ENCODE data around the gene ARHGAP12. TPM values are rescaled to one million over a fixed set of nuclear protein-coding genes. Genes with fewer than 3 reads are reported as not detected.

The ARHGAP12 gene
- total and polyA plus RNA-seq, 2 experiments from 2014 or later = 20.1 to 43.3 TPM

DNA sequence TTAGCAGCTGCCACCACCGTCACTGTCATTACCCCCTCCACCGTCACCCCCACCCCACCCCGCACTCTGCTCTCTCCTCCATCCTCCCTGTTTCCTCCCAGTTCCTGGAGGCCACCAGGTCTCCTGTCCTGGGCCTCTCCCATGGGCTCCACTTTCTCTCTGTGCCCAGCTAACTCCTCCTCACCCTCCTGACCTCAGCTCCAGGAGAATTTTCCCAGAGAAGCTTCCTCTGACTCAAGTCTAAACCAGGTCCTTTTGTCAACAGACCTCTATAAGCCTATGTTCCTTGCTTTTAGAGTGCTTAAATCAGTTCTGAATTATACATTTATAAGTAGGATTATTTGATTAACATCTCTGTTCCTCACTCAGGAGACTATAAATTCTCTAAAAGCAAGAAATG is 150.0 kb downstream of the ARHGAP12 start:
- Histone ChIP-seq H3K9ac (no peak overlapping the region), H3F3A (ENCODE audit: insufficient read depth) (no peaks in the 10 kb centered on the region), H3K27me3 (replicated peaks; ENCODE audit: insufficient read depth) (no peaks in the 10 kb centered on the region), H3K9me2 (ENCODE audit: insufficient read depth) (no peaks in the 10 kb centered on the region), H3K36me3 (ENCODE audit: low read depth) (no peaks in the 10 kb centered on the region), H3K27ac (no peak overlapping the region), H3K4me1 (ENCODE audit: insufficient read depth) (0 out of 2 replicates have a peak, but pooled peaks cover 4% of the 10 kb centered on the region), H2AFZ (no peak overlapping the region), H3K4me3 (no peak overlapping the region), H3K79me2 (ENCODE audit: insufficient read depth) (no peaks in the 10 kb centered on the region), H3K4me2 (ENCODE audit: unreplicated experiment) (no peak overlapping the region), H3K9me3 (ENCODE audit: low read depth) (no peaks in the 10 kb centered on the region), H4K20me1 (ENCODE audit: insufficient read depth) (no peaks in the 10 kb centered on the region)
- DNase-seq = peak; percentile 36
- in situ Hi-C loops (cut with MboI) = no loop called here
- WGBS, 2 experiments (ENCODE audit: low coverage in 1 of 2, low lambda C conversion rate in 2 of 2, missing lambda C conversion rate in 2 of 2) = 98% methylated on average over 3 of the region's 3 CpGs; no CpG with 5 or more reads in 1 of the 2 experiments
- TF ChIP-seq EZH2phosphoT487 (IDR thresholded peaks at IDR 0.05; ENCODE audit: insufficient read depth, low read depth) (no peak), EZH2 (IDR thresholded peaks at IDR 0.05; ENCODE audit: insufficient read depth, poor library complexity, severe bottlenecking) (no peak)

- no peak overlapping the region for H3K4me3 ChIP-seq
- in situ Hi-C loops (cut with MboI) = no loop called here
- H2AFZ ChIP-seq = no peak overlapping the region
- H3F3A ChIP-seq (ENCODE audit: insufficient read depth) = peaks cover under 1% of the 10 kb centered on the region; the same call in 1 of the 2 replicates
- H3K4me1 ChIP-seq (ENCODE audit: insufficient read depth) = peaks cover 12% of the 10 kb centered on the region
- H3K9me2 ChIP-seq (ENCODE audit: insufficient read depth) = no peaks in the 10 kb centered on the region
- H3K79me2 ChIP-seq (ENCODE audit: insufficient read depth) = no peaks in the 10 kb centered on the region
- DNase-seq = no peak
- H3K9ac ChIP-seq = no peak overlapping the region
- 95% methylated on average over 5 of the region's 5 CpGs for WGBS, 2 experiments (ENCODE audit: low coverage in 1 of 2, low lambda C conversion rate in 2 of 2, missing lambda C conversion rate in 2 of 2)
- H3K36me3 ChIP-seq (ENCODE audit: low read depth) = no peaks in the 10 kb centered on the region
- H3K4me2 ChIP-seq (ENCODE audit: unreplicated experiment) = no peak overlapping the region
- TF ChIP-seq EZH2 (IDR thresholded peaks at IDR 0.05; ENCODE audit: insufficient read depth, poor library complexity, severe bottlenecking) (no peak), EZH2phosphoT487 (IDR thresholded peaks at IDR 0.05; ENCODE audit: insufficient read depth, low read depth) (no peak)
- H3K9me3 ChIP-seq (ENCODE audit: low read depth) = no peaks in the 10 kb centered on the region
- no peaks in the 10 kb centered on the region for H3K27me3 ChIP-seq (replicated peaks; ENCODE audit: insufficient read depth)
- no peaks in the 10 kb centered on the region for H4K20me1 ChIP-seq (ENCODE audit: insufficient read depth)
- no peak overlapping the region for H3K27ac ChIP-seq
Observed at GRCh38 chr10:31776159-31776558, 152.5 kb downstream of the ARHGAP12 start.

DNA sequence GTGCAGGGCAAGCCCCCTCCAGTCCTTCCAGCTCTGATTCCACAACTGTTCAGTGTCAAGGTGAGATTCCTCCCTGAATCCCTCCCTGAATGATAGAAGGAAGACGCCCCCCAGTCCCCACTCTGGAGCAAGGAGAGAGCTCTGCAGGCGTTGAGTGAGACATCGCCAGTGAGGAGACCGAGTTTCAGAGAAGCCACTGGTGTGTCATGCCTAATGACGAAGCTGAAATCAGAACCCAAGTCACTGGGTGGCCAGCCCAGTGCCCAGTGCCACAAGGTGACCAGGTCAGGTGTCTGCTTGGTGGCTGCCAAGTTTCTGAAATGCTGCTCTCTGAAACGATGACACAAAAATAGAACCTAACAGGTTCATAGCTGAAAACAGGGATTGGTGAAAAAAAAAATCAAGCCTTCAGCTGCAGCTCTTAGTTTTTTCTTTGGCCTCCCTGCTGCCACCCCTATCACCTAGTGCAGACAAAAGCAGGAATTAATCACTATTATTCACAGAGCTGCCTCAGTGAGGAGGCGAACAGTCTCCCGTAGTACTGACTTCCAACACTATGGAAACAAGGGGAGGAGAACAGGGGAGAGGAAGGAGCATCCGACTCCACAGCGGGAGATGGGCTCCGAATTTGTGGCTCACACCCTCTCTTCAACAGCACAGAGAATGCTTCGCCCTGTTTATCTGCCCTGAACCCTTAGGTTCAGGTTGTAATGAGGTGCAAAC is 153.5 kb downstream of the ARHGAP12 start:
- Histone ChIP-seq H3K4me3 (no peak overlapping the region), H3K79me2 (ENCODE audit: insufficient read depth) (no peaks in the 10 kb centered on the region), H3K4me2 (ENCODE audit: unreplicated experiment) (no peak overlapping the region), H3K9ac (no peak overlapping the region), H3K27ac (no peak overlapping the region), H2AFZ (no peak overlapping the region), H3K9me2 (ENCODE audit: insufficient read depth) (no peaks in the 10 kb centered on the region), H3F3A (ENCODE audit: insufficient read depth) (peaks cover 11% of the 10 kb centered on the region), H4K20me1 (ENCODE audit: insufficient read depth) (no peaks in the 10 kb centered on the region), H3K36me3 (ENCODE audit: low read depth) (no peaks in the 10 kb centered on the region), H3K9me3 (ENCODE audit: low read depth) (no peaks in the 10 kb centered on the region), H3K27me3 (replicated peaks; ENCODE audit: insufficient read depth) (no peaks in the 10 kb centered on the region), H3K4me1 (ENCODE audit: insufficient read depth) (peaks cover 22% of the 10 kb centered on the region)
- in situ Hi-C loops (cut with MboI) = no loop called here
- TF ChIP-seq EZH2 (IDR thresholded peaks at IDR 0.05; ENCODE audit: insufficient read depth, poor library complexity, severe bottlenecking) = no peak
- TF ChIP-seq EZH2phosphoT487 (IDR thresholded peaks at IDR 0.05; ENCODE audit: insufficient read depth, low read depth) = no peak
- 95 to 96% methylated on average over 12 of the region's 12 CpGs for WGBS, 2 experiments (ENCODE audit: low coverage in 1 of 2, low lambda C conversion rate in 2 of 2, missing lambda C conversion rate in 2 of 2)
- DNase-seq = no peak

DNA sequence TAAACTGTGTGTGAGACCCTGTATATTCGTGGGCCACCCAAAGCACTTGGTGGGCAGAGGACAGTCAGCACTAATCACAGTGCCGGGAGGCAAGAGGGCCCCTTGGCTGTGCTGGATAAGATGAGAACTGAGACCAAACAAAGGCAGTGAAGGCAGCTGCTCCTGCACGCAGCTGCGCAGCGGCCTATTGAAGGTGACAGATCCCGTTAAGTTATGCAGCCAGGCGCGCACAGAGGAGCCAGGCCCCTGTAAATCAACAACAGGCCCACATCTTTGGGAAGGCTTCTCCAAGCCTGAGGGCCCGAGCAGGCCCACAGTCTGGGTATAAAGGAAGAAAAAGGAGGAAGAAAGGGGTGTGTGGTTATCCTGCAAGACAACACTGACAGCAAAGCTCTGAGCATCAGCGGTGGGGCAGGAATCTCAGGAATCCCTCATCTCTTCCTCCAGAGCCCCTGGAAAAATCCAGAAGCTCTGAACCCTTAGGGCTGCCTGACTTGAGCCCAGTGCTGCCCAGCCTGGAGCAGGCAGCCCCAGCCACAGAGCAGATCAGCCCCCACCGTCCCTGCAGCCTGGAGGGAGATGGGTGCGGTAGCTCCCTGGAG is 154.2 kb downstream of the ARHGAP12 start:
- Histone ChIP-seq H3K79me2 (ENCODE audit: insufficient read depth) (no peaks in the 10 kb centered on the region), H3K9me2 (ENCODE audit: insufficient read depth) (no peaks in the 10 kb centered on the region), H3K4me2 (ENCODE audit: unreplicated experiment) (no peak overlapping the region), H2AFZ (no peak overlapping the region), H3K36me3 (ENCODE audit: low read depth) (no peaks in the 10 kb centered on the region), H3K4me3 (no peak overlapping the region), H3K27me3 (replicated peaks; ENCODE audit: insufficient read depth) (no peaks in the 10 kb centered on the region), H4K20me1 (ENCODE audit: insufficient read depth) (no peaks in the 10 kb centered on the region), H3F3A (ENCODE audit: insufficient read depth) (peaks cover 18% of the 10 kb centered on the region), H3K27ac (no peak overlapping the region), H3K4me1 (ENCODE audit: insufficient read depth) (peaks cover 29% of the 10 kb centered on the region), H3K9ac (no peak overlapping the region), H3K9me3 (ENCODE audit: low read depth) (no peaks in the 10 kb centered on the region)
- TF ChIP-seq EZH2phosphoT487 (IDR thresholded peaks at IDR 0.05; ENCODE audit: insufficient read depth, low read depth) (no peak), EZH2 (IDR thresholded peaks at IDR 0.05; ENCODE audit: insufficient read depth, poor library complexity, severe bottlenecking) (no peak)
- 70 to 81% methylated on average over 11 to 12 of the region's 12 CpGs for WGBS, 2 experiments (ENCODE audit: low coverage in 1 of 2, low lambda C conversion rate in 2 of 2, missing lambda C conversion rate in 2 of 2)
- DNase-seq = no peak
- in situ Hi-C loops (cut with MboI) = no loop called here
